ENCODE data around the gene CTBP1. TPM values are rescaled to one million over a fixed set of nuclear protein-coding genes. Genes with fewer than 3 reads are reported as not detected.

Gene CTBP1
- total RNA-seq, 2 experiments from 2014 or later = 154 to 162 TPM

GRCh38 chr4:1259966-1260365 lies 11.0 kb upstream of the CTBP1 start:
- H3K4me1 Mint-ChIP-seq (ENCODE audit: low read depth) = peaks cover 40% of the 10 kb centered on the region
- intact Hi-C loops (cut with micrococcal nuclease) = no loop called here
- ChIA-PET POLR2A (interaction anchor here (2.2 kb wide), 1 partner anchor 11 kb away, joined by 7 read pairs; the partner anchor contains the start of gene CTBP1), CTCF (no interaction called here)
- H3K27ac Mint-ChIP-seq = no peak overlapping the region
- H3K36me3 Mint-ChIP-seq = no peaks in the 10 kb centered on the region
- no peak for DNase-seq
- H3K27me3 Mint-ChIP-seq = no peaks in the 10 kb centered on the region
- peaks cover 6% of the 10 kb centered on the region for H3K9me3 Mint-ChIP-seq
- H3K4me3 Mint-ChIP-seq = no peak overlapping the region

GRCh38 chr4:1258457-1258856 lies 9.5 kb upstream of the CTBP1 start:
- H3K36me3 Mint-ChIP-seq = peaks cover 8% of the 10 kb centered on the region
- H3K27me3 Mint-ChIP-seq = no peaks in the 10 kb centered on the region
- intact Hi-C loops (cut with micrococcal nuclease) = no loop called here
- POLR2A ChIA-PET = interaction anchor here (1.2 to 2.2 kb wide), 2 partner anchors 9 to 10 kb away, joined by 3 to 7 read pairs; partner anchors contain the start of gene CTBP1
- peaks cover 10% of the 10 kb centered on the region for H3K9me3 Mint-ChIP-seq
- H3K4me3 Mint-ChIP-seq = no peak overlapping the region
- CTCF ChIA-PET = interaction anchor here (3.5 kb wide), 1 partner anchor 9 kb away, joined by 22 read pairs; no protein-coding TSS in a partner anchor
- H3K4me1 Mint-ChIP-seq (ENCODE audit: low read depth) = peaks cover 55% of the 10 kb centered on the region
- no peak for DNase-seq
- no peak overlapping the region for H3K27ac Mint-ChIP-seq

- Mint-ChIP-seq H3K27me3 (no peaks in the 10 kb centered on the region), H3K36me3 (peaks cover 24% of the 10 kb centered on the region), H3K4me1 (ENCODE audit: low read depth) (peaks cover 78% of the 10 kb centered on the region), H3K9me3 (peaks cover 14% of the 10 kb centered on the region), H3K4me3 (no peak overlapping the region), H3K27ac (peak overlapping the region; percentile 52)
- POLR2A ChIA-PET = no interaction called here
- peak; percentile 5 for DNase-seq
- intact Hi-C loops (cut with micrococcal nuclease) = no loop called here
- CTCF ChIA-PET = interaction anchor here (3.5 kb wide), 1 partner anchor 12 kb away, joined by 22 read pairs; no protein-coding TSS in a partner anchor
Observed at GRCh38 chr4:1255699-1256098, 6.8 kb upstream of the CTBP1 start.

GRCh38 chr4:1255151-1255550 lies 6.2 kb upstream of the CTBP1 start:
- Mint-ChIP-seq H3K9me3 (peaks cover 14% of the 10 kb centered on the region), H3K4me3 (no peak overlapping the region), H3K4me1 (ENCODE audit: low read depth) (peaks cover 78% of the 10 kb centered on the region), H3K27ac (no peak overlapping the region), H3K27me3 (no peaks in the 10 kb centered on the region), H3K36me3 (peaks cover 27% of the 10 kb centered on the region)
- CTCF ChIA-PET = interaction anchor here (0.8 kb wide), 1 partner anchor 13 kb away, joined by 5 read pairs; no protein-coding TSS in a partner anchor
- peak; percentile 9 for DNase-seq
- POLR2A ChIA-PET = interaction anchor here (0.6 kb wide), 1 partner anchor 29 kb away, joined by 3 read pairs; no protein-coding TSS in a partner anchor
- intact Hi-C loops (cut with micrococcal nuclease) = no loop called here

GRCh38 chr4:1253831-1254230 lies 4.9 kb upstream of the CTBP1 start:
- POLR2A ChIA-PET = no interaction called here
- H3K27ac Mint-ChIP-seq = peak overlapping the region; percentile 76
- CTCF ChIA-PET = interaction anchor here (1.5 to 2.2 kb wide), 2 partner anchors 14 to 86 kb away, joined by 5 to 7 read pairs; no protein-coding TSS in a partner anchor
- peaks cover 73% of the 10 kb centered on the region for H3K4me1 Mint-ChIP-seq (ENCODE audit: low read depth)
- H3K4me3 Mint-ChIP-seq = no peak overlapping the region
- peak; percentile 22 for DNase-seq
- no peaks in the 10 kb centered on the region for H3K27me3 Mint-ChIP-seq
- intact Hi-C loops (cut with micrococcal nuclease) = no loop called here
- H3K36me3 Mint-ChIP-seq = peaks cover 33% of the 10 kb centered on the region
- H3K9me3 Mint-ChIP-seq = peaks cover 14% of the 10 kb centered on the region

- intact Hi-C loops (cut with micrococcal nuclease) = no loop called here
- Mint-ChIP-seq H3K36me3 (peaks cover 33% of the 10 kb centered on the region), H3K9me3 (peaks cover 9% of the 10 kb centered on the region), H3K4me3 (peak overlapping the region; percentile 46), H3K27me3 (no peaks in the 10 kb centered on the region), H3K4me1 (ENCODE audit: low read depth) (peaks cover 68% of the 10 kb centered on the region), H3K27ac (peak overlapping the region; percentile 76)
- ChIA-PET POLR2A (interaction anchor here (1.2 kb wide), 1 partner anchor 51 kb away, joined by 3 read pairs; no protein-coding TSS in a partner anchor), CTCF (interaction anchor here (1.5 to 2.2 kb wide), 2 partner anchors 15 to 85 kb away, joined by 5 to 7 read pairs; no protein-coding TSS in a partner anchor)
- DNase-seq = peak; percentile 6
Observed at GRCh38 chr4:1252928-1253492, 4.1 kb upstream of the CTBP1 start.

GRCh38 chr4:1251773-1252066 lies 2.8 kb upstream of the CTBP1 start:
- Mint-ChIP-seq H3K4me1 (ENCODE audit: low read depth) (peaks cover 70% of the 10 kb centered on the region), H3K27me3 (no peaks in the 10 kb centered on the region), H3K36me3 (peaks cover 35% of the 10 kb centered on the region), H3K27ac (peak overlapping the region; percentile 57), H3K9me3 (peaks cover 7% of the 10 kb centered on the region), H3K4me3 (peak overlapping the region; percentile 20)
- peak; percentile 3 for DNase-seq
- POLR2A ChIA-PET = no interaction called here
- intact Hi-C loops (cut with micrococcal nuclease) = no loop called here
- CTCF ChIA-PET = interaction anchor here (5.5 kb wide), 1 partner anchor 16 kb away, joined by 43 read pairs; no protein-coding TSS in a partner anchor

- peak; percentile 8 for DNase-seq
- Mint-ChIP-seq H3K9me3 (peaks cover 7% of the 10 kb centered on the region), H3K4me1 (ENCODE audit: low read depth) (peaks cover 70% of the 10 kb centered on the region), H3K27me3 (no peaks in the 10 kb centered on the region), H3K4me3 (peak overlapping the region; percentile 85), H3K36me3 (peaks cover 37% of the 10 kb centered on the region), H3K27ac (peak overlapping the region; percentile 96)
- ChIA-PET CTCF (interaction anchor here (0.8 to 5.5 kb wide), 6 partner anchors 11 to 35 kb away, joined by 3 to 43 read pairs (median 4); no protein-coding TSS in a partner anchor), POLR2A (interaction anchor here (1.3 to 4.5 kb wide), 3 partner anchors 39 to 96 kb away, joined by 3 to 45 read pairs (median 21); partner anchors contain the start of genes MAEA and UVSSA)
- intact Hi-C loops (cut with micrococcal nuclease) = no loop called here
Observed at GRCh38 chr4:1250921-1251772, 2.2 kb upstream of the CTBP1 start.

GRCh38 chr4:1250527-1250812 lies 1.5 kb upstream of the CTBP1 start:
- DNase-seq = no peak
- Mint-ChIP-seq H3K9me3 (peaks cover 7% of the 10 kb centered on the region), H3K27me3 (no peaks in the 10 kb centered on the region), H3K36me3 (peaks cover 37% of the 10 kb centered on the region), H3K27ac (peak overlapping the region; percentile 96), H3K4me1 (ENCODE audit: low read depth) (peaks cover 70% of the 10 kb centered on the region), H3K4me3 (peak overlapping the region; percentile 85)
- intact Hi-C loops (cut with micrococcal nuclease) = no loop called here
- ChIA-PET POLR2A (interaction anchor here (0.8 to 4.5 kb wide), 4 partner anchors 39 to 96 kb away, joined by 3 to 45 read pairs (median 12); partner anchors contain the start of genes MAEA and UVSSA), CTCF (interaction anchor here (0.8 to 5.5 kb wide), 6 partner anchors 11 to 35 kb away, joined by 3 to 43 read pairs (median 4); no protein-coding TSS in a partner anchor)

- intact Hi-C loops (cut with micrococcal nuclease) = loop anchor here (1.0 to 2.0 kb wide), 6 partner anchors 17 to 621 kb away; partner anchors contain the start of genes FGFRL1, MAEA and NSD2
- Mint-ChIP-seq H3K4me3 (peak overlapping the region; percentile 85), H3K27me3 (no peaks in the 10 kb centered on the region), H3K36me3 (peaks cover 37% of the 10 kb centered on the region), H3K27ac (peak overlapping the region; percentile 96), H3K4me1 (ENCODE audit: low read depth) (peaks cover 69% of the 10 kb centered on the region), H3K9me3 (peaks cover 7% of the 10 kb centered on the region)
- DNase-seq = peak; percentile 73
- POLR2A ChIA-PET = interaction anchor here (0.6 to 4.5 kb wide), 10 partner anchors 9 to 97 kb away, joined by 3 to 45 read pairs (median 6); partner anchors contain the start of genes MAEA and UVSSA
- CTCF ChIA-PET = interaction anchor here (1.0 to 5.5 kb wide), 8 partner anchors 12 to 119 kb away, joined by 3 to 43 read pairs (median 4); partner anchors contain the start of gene UVSSA
Observed at GRCh38 chr4:1249731-1250526, 999 bp upstream of the CTBP1 start.

- intact Hi-C loops (cut with micrococcal nuclease) = loop anchor here (1.0 to 2.0 kb wide), 6 partner anchors 18 to 622 kb away; partner anchors contain the start of genes FGFRL1, MAEA and NSD2
- peak overlapping the region; percentile 96 for H3K27ac Mint-ChIP-seq
Observed at GRCh38 chr4:1249148-1249730, 309 bp upstream of the CTBP1 start.

More at GRCh38 chr4:1249148-1249730, 309 bp upstream of the CTBP1 start:
- POLR2A ChIA-PET = interaction anchor here (0.6 to 4.5 kb wide), 10 partner anchors 10 to 1287 kb away, joined by 3 to 45 read pairs (median 6); partner anchors contain the start of genes FAM193A, MAEA and UVSSA
- Mint-ChIP-seq H3K36me3 (peaks cover 33% of the 10 kb centered on the region), H3K4me1 (ENCODE audit: low read depth) (peaks cover 69% of the 10 kb centered on the region), H3K4me3 (peak overlapping the region; percentile 85), H3K9me3 (peaks cover 5% of the 10 kb centered on the region), H3K27me3 (no peaks in the 10 kb centered on the region)
- CTCF ChIA-PET = interaction anchor here (1.0 to 5.5 kb wide), 5 partner anchors 13 to 118 kb away, joined by 3 to 43 read pairs (median 3); partner anchors contain the start of gene UVSSA
- DNase-seq = peak; percentile 85
